ENCODE results near the gene AURKA. TPM values are rescaled to one million over a fixed set of nuclear protein-coding genes. Genes with fewer than 3 reads are reported as not detected.

Gene AURKA
- total and polyA plus RNA-seq, 2 donors (not counting 1 experiment from before 2014, with no cell fraction given) = 27.7 to 32.7 TPM

DNA sequence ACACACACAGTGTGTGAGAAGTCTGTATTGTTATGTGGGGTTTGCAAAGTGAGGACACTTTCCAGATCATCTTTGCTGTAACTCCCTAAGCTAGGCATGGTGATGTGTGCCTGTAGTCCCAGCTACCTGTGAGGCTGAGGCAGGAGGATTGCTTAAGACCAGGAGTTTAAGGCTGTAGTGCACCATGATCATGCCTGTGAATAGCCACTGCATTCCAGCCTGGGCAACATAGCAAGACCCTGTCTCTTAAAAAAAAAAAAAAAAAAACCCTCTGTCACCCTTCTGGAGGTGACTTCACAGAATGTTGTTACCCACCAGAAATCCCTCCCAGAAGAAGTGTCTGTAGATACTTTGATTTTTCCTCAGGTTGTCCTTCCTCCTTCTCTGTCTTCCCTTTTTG lies 34.9 kb upstream of the AURKA start:
- Histone ChIP-seq H3K9ac (ENCODE audit: insufficient read depth, low read length) (no peak overlapping the region), H3K27ac (ENCODE audit: insufficient read depth, low read length) (peak overlapping the region; percentile 98), H2AFZ (ENCODE audit: low read length) (no peak overlapping the region), H4K20me1 (ENCODE audit: control insufficient read depth, extremely low read depth, insufficient read depth, low read length) (no peaks in the 10 kb centered on the region), H3K4me2 (ENCODE audit: extremely low read depth, insufficient read depth, low read length) (no peak overlapping the region), H3K79me2 (ENCODE audit: control insufficient read depth, insufficient read depth, low read length) (peaks cover 36% of the 10 kb centered on the region), H3K27me3 (ENCODE audit: control insufficient read depth, insufficient read depth, low read length) (no peaks in the 10 kb centered on the region), H3K9me3 (ENCODE audit: control insufficient read depth, insufficient read depth, low read depth, low read length) (no peaks in the 10 kb centered on the region), H3K4me3 (replicated peaks in 1 of 4; ENCODE audit: control extremely low read depth in 1 of 4, insufficient read depth in 1 of 4, low read depth in 3 of 4, low read length in 4 of 4) (no peak overlapping the region), H3K4me1 (ENCODE audit: control insufficient read depth, extremely low read depth, insufficient read depth, low read length) (peaks cover 49% of the 10 kb centered on the region), H3K36me3 (ENCODE audit: control insufficient read depth, insufficient read depth, low read length) (peaks cover 4% of the 10 kb centered on the region)
- DNase-seq (ENCODE audit: low read depth in 2 of 2) = no peak
- no peak for TF ChIP-seq EZH2 (IDR thresholded peaks at IDR 0.05; ENCODE audit: low read length, missing control alignments)
- TF ChIP-seq, protein P1, sequence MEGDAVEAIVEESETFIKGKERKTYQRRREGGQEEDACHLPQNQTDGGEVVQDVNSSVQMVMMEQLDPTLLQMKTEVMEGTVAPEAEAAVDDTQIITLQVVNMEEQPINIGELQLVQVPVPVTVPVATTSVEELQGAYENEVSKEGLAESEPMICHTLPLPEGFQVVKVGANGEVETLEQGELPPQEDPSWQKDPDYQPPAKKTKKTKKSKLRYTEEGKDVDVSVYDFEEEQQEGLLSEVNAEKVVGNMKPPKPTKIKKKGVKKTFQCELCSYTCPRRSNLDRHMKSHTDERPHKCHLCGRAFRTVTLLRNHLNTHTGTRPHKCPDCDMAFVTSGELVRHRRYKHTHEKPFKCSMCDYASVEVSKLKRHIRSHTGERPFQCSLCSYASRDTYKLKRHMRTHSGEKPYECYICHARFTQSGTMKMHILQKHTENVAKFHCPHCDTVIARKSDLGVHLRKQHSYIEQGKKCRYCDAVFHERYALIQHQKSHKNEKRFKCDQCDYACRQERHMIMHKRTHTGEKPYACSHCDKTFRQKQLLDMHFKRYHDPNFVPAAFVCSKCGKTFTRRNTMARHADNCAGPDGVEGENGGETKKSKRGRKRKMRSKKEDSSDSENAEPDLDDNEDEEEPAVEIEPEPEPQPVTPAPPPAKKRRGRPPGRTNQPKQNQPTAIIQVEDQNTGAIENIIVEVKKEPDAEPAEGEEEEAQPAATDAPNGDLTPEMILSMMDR (conservative IDR thresholded peaks at IDR 0.05 in 1 of 2, IDR thresholded peaks at IDR 0.05 in 1 of 2; ENCODE audit: low read depth in 1 of 2, low read length in 2 of 2) = no peak

GRCh38 chr20:56426026-56426425 lies 34.0 kb upstream of the AURKA start:
- peaks cover 31% of the 10 kb centered on the region for H3K79me2 ChIP-seq (ENCODE audit: control insufficient read depth, insufficient read depth, low read length)
- no peak for TF ChIP-seq EZH2 (IDR thresholded peaks at IDR 0.05; ENCODE audit: low read length, missing control alignments)
- TF ChIP-seq, protein P1 (conservative IDR thresholded peaks at IDR 0.05 in 1 of 2, IDR thresholded peaks at IDR 0.05 in 1 of 2; ENCODE audit: low read depth in 1 of 2, low read length in 2 of 2) = no peak
- H3K4me1 ChIP-seq (ENCODE audit: control insufficient read depth, extremely low read depth, insufficient read depth, low read length) = peaks cover 51% of the 10 kb centered on the region

GRCh38 chr20:56424931-56425330 lies 32.9 kb upstream of the AURKA start:
- Histone ChIP-seq H3K9me3 (ENCODE audit: control insufficient read depth, insufficient read depth, low read depth, low read length) (no peaks in the 10 kb centered on the region), H3K4me1 (ENCODE audit: control insufficient read depth, extremely low read depth, insufficient read depth, low read length) (peaks cover 44% of the 10 kb centered on the region), H3K4me3 (replicated peaks in 1 of 4; ENCODE audit: control extremely low read depth in 1 of 4, insufficient read depth in 1 of 4, low read depth in 3 of 4, low read length in 4 of 4) (no peak overlapping the region), H3K4me2 (ENCODE audit: extremely low read depth, insufficient read depth, low read length) (no peak overlapping the region), H2AFZ (ENCODE audit: low read length) (no peak overlapping the region), H3K36me3 (ENCODE audit: control insufficient read depth, insufficient read depth, low read length) (peaks cover 2% of the 10 kb centered on the region), H3K79me2 (ENCODE audit: control insufficient read depth, insufficient read depth, low read length) (peaks cover 40% of the 10 kb centered on the region), H3K9ac (ENCODE audit: insufficient read depth, low read length) (no peak overlapping the region), H3K27me3 (ENCODE audit: control insufficient read depth, insufficient read depth, low read length) (no peaks in the 10 kb centered on the region), H3K27ac (ENCODE audit: insufficient read depth, low read length) (peak overlapping the region; percentile 15), H4K20me1 (ENCODE audit: control insufficient read depth, extremely low read depth, insufficient read depth, low read length) (no peaks in the 10 kb centered on the region)
- TF ChIP-seq, protein P1 (conservative IDR thresholded peaks at IDR 0.05 in 1 of 2, IDR thresholded peaks at IDR 0.05 in 1 of 2; ENCODE audit: low read depth in 1 of 2, low read length in 2 of 2) = no peak
- TF ChIP-seq EZH2 (IDR thresholded peaks at IDR 0.05; ENCODE audit: low read length, missing control alignments) = no peak
- no peak for DNase-seq (ENCODE audit: low read depth in 2 of 2)

More at GRCh38 chr20:56426026-56426425, 34.0 kb upstream of the AURKA start:
- no peak overlapping the region for H2AFZ ChIP-seq (ENCODE audit: low read length)
- DNase-seq (ENCODE audit: low read depth in 2 of 2) = no peak
- H3K4me2 ChIP-seq (ENCODE audit: extremely low read depth, insufficient read depth, low read length) = no peak overlapping the region
- no peak overlapping the region for H3K4me3 ChIP-seq (replicated peaks in 1 of 4; ENCODE audit: control extremely low read depth in 1 of 4, insufficient read depth in 1 of 4, low read depth in 3 of 4, low read length in 4 of 4)
- no peaks in the 10 kb centered on the region for H3K9me3 ChIP-seq (ENCODE audit: control insufficient read depth, insufficient read depth, low read depth, low read length)
- peaks cover 2% of the 10 kb centered on the region for H3K36me3 ChIP-seq (ENCODE audit: control insufficient read depth, insufficient read depth, low read length)
- no peaks in the 10 kb centered on the region for H4K20me1 ChIP-seq (ENCODE audit: control insufficient read depth, extremely low read depth, insufficient read depth, low read length)
- no peak overlapping the region for H3K27ac ChIP-seq (ENCODE audit: insufficient read depth, low read length)
- H3K9ac ChIP-seq (ENCODE audit: insufficient read depth, low read length) = no peak overlapping the region
- H3K27me3 ChIP-seq (ENCODE audit: control insufficient read depth, insufficient read depth, low read length) = no peaks in the 10 kb centered on the region

Data from fibroblast of lung (primary cell).